Stimulated activated memory B cell treated with anti-CD40 and anti-IgM and Interleukin-4, amounts not matched to agents 10 μg/mL and 1 μg/mL and 100 μg/mL, for 72 hours (primary cell): ENCODE measurements around the gene RILPL2.
"Not testable (repeated sequence)": the region's sequence is repeated elsewhere in the genome, so short reads cannot be mapped to it uniquely, and the experiment has no call there.

Experiments
- ATAC-seq: fragments of 150-1000 bp; cut with Tn5 transposase; 2 replicates; pipeline ENCODE4 v1.10.0; 2021
- H3K27ac Mint-ChIP-seq: one replicate; pipeline ENCODE4 v1.8.0; 2022; ENCODE audit warnings: mild to moderate bottlenecking, mixed read lengths
- H3K27me3 Mint-ChIP-seq: one replicate; pipeline ENCODE4 v1.8.0; 2022; ENCODE audit warnings: mixed read lengths
- H3K36me3 Mint-ChIP-seq: one replicate; pipeline ENCODE4 v1.8.0; 2022; ENCODE audit warnings: mixed read lengths
- H3K4me1 Mint-ChIP-seq: one replicate; pipeline ENCODE4 v1.8.0; 2022; ENCODE audit warnings: mixed read lengths
- H3K4me3 Mint-ChIP-seq: one replicate; pipeline ENCODE4 v1.8.0; 2022; ENCODE audit warnings: mild to moderate bottlenecking, moderate library complexity, mixed read lengths
- H3K9me3 Mint-ChIP-seq: one replicate; pipeline ENCODE4 v1.8.0; 2022; ENCODE audit warnings: mixed read lengths

RILPL2 gene

DNA sequence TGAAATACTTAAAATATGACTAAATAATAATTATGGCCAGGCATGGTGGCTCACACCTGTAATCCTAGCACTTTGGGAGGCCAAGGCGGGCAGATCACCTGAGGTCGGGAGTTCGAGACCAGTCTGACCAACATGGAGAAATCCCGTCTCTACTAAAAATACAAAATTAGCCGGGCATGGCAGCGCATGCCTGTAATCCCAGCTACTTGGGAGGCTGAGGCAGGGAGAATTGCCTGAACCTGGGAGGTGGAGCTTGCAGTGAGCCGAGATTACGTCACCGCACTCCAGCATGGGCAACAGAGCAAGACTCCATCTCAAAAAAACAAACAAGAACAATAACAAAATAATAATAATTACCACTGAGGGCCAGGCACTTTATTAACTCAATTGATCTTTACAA is 50.9 kb downstream of the RILPL2 start:
- not testable (repeated sequence) for H3K27me3 Mint-ChIP-seq, H3K36me3 Mint-ChIP-seq, H3K4me3 Mint-ChIP-seq, H3K9me3 Mint-ChIP-seq, ATAC-seq, H3K27ac Mint-ChIP-seq
- peaks cover 32% of the 10 kb centered on the region for H3K4me1 Mint-ChIP-seq

DNA sequence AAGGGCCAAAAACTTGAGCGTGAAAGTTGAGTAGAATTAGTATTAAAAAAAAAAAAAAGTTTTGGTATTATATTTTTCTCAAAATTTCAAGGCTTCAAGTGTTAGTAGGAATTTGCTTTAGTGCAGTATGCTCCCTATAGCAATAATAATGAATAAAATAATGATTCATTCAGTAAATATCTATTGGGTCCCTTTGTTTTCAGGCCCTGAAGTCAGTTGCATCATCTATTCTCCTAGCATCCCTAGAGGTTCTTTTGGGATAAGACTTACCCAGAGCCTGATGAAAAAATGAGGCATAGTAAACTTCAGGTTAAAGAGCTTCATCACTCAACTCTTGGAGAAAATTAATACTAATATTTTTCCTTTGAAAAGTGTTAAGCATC is 51.5 kb downstream of the RILPL2 start:
- no peak for ATAC-seq
- Mint-ChIP-seq H3K36me3 (peaks cover 2% of the 10 kb centered on the region), H3K27me3 (no peaks in the 10 kb centered on the region), H3K4me3 (peak overlapping the region; percentile 94), H3K9me3 (no peaks in the 10 kb centered on the region), H3K4me1 (peaks cover 26% of the 10 kb centered on the region), H3K27ac (no peak overlapping the region)

- Mint-ChIP-seq H3K9me3 (no peaks in the 10 kb centered on the region), H3K4me1 (peaks cover 23% of the 10 kb centered on the region), H3K27me3 (no peaks in the 10 kb centered on the region), H3K36me3 (no peaks in the 10 kb centered on the region), H3K4me3 (peak overlapping the region; percentile 94), H3K27ac (peak overlapping the region; percentile 76)
- no peak for ATAC-seq
Measured at GRCh38 chr12:123384318-123384993, 52.0 kb downstream of the RILPL2 start.

- Mint-ChIP-seq H3K4me1 (peaks cover 16% of the 10 kb centered on the region), H3K36me3 (no peaks in the 10 kb centered on the region), H3K27ac (peak overlapping the region; percentile 51), H3K27me3 (no peaks in the 10 kb centered on the region), H3K9me3 (no peaks in the 10 kb centered on the region), H3K4me3 (peak overlapping the region; percentile 58)
- no peak for ATAC-seq
Measured at GRCh38 chr12:123382684-123383083, 53.8 kb downstream of the RILPL2 start.

- Mint-ChIP-seq H3K4me1 (peaks cover 7% of the 10 kb centered on the region), H3K4me3 (no peak overlapping the region), H3K27ac (no peak overlapping the region), H3K9me3 (no peaks in the 10 kb centered on the region), H3K36me3 (no peaks in the 10 kb centered on the region), H3K27me3 (no peaks in the 10 kb centered on the region)
- ATAC-seq, result no peak
Measured at GRCh38 chr12:123379391-123379790, 57.1 kb downstream of the RILPL2 start.

- not testable (repeated sequence) for H3K27ac Mint-ChIP-seq, H3K27me3 Mint-ChIP-seq, H3K36me3 Mint-ChIP-seq, H3K9me3 Mint-ChIP-seq, H3K4me3 Mint-ChIP-seq, ATAC-seq, H3K4me1 Mint-ChIP-seq
Measured at GRCh38 chr12:123372415-123372814, 64.1 kb downstream of the RILPL2 start.

DNA sequence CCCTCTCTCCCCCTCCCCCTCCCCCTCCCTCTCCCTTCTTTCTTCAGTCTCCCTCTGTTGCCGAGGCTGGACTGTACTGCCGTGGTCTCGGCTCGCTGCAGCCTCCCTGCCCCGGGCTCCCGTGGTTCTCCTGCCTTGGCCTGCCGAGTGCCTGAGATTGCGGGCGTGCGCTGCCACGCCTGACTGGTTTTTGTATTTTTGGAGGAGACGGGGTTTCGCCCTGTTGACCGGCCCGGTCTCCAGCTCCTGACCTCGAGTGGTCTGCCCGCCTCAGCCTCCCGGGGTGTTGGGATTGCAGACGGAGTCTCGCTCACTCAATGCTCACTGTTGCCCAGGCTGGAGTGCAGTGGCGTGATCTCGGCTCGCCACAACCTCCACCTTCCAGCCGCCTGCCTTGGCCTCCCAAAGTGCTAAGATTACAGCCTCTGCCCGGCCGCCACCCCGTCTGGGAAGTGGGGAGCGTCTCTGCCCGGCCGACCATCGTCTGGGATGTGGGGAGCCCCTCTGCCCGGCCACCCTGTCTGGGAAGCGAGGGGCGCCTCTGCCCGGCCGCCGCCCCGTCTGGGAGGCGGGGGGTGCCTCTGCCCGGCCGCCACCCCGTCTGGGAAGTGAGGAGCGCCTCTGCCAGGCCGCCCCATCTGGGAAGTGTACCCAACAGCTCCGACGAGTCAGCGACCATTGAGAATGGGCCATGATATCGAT is 64.7 kb downstream of the RILPL2 start:
- not testable (repeated sequence) for ATAC-seq, H3K36me3 Mint-ChIP-seq, H3K27me3 Mint-ChIP-seq, H3K9me3 Mint-ChIP-seq, H3K4me3 Mint-ChIP-seq, H3K27ac Mint-ChIP-seq, H3K4me1 Mint-ChIP-seq

- H3K4me3 Mint-ChIP-seq, result no peak overlapping the region
- ATAC-seq, result no peak
- no peaks in the 10 kb centered on the region for H3K36me3 Mint-ChIP-seq
- no peak overlapping the region for H3K27ac Mint-ChIP-seq
- no peaks in the 10 kb centered on the region for H3K27me3 Mint-ChIP-seq
- H3K4me1 Mint-ChIP-seq, result no peaks in the 10 kb centered on the region
- H3K9me3 Mint-ChIP-seq, result no peaks in the 10 kb centered on the region
Measured at GRCh38 chr12:123369229-123369628, 67.3 kb downstream of the RILPL2 start.

- H3K27me3 Mint-ChIP-seq, ATAC-seq, H3K36me3 Mint-ChIP-seq, H3K4me3 Mint-ChIP-seq, H3K4me1 Mint-ChIP-seq, H3K9me3 Mint-ChIP-seq: not testable (repeated sequence)
- peak overlapping the region; percentile 71 for H3K27ac Mint-ChIP-seq
Measured at GRCh38 chr12:123368431-123368830, 68.1 kb downstream of the RILPL2 start.

DNA sequence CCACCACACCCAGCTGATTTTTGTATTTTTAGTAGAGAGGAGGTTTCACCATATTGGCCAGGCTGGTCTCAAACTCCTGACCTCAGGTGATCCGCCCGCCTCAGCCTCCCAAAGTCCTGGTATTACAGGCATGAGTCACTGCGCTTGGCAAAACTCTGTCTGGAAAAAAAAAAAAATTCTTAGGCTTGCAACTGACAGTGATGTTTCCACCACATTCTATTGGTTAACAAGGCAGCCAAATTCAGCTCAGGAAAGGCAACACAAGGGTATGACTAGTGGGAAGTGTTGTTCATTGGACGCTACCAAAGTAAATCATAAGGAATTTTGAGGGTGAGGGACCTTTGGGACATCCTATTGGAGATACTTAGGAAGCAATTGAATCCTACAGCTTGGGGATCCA is 69.0 kb downstream of the RILPL2 start:
- Mint-ChIP-seq H3K9me3 (no peaks in the 10 kb centered on the region), H3K4me1 (peaks cover 12% of the 10 kb centered on the region), H3K27me3 (no peaks in the 10 kb centered on the region), H3K36me3 (no peaks in the 10 kb centered on the region), H3K4me3 (no peak overlapping the region), H3K27ac (peak overlapping the region; percentile 71)
- no peak for ATAC-seq
